ENCODE measurements around the gene EDDM13.

Gene EDDM13

DNA sequence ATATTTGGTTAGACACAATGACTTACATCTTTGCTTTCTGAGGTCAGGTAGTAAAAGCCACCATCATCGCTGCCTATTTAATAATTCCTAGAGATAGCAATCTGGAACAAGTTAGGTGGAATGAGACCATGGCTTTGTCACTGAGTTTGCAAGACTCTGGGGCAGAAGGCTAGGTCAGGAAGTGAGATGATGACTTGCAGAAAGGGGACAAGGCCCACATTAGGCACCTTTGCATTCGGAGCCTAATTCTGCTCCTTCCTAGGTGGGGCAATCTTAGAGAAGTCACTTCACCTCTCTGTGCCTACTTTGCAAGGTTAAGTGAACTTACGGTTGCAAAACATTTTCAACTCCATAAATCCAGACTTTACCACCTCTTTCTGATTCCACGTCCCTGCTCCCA, 10.3 kb downstream of the EDDM13 start:
- ChIA-PET POLR2A (no interaction called here), CTCF (no interaction called here)
- no peak for DNase-seq (ENCODE audit: extremely low spot score)
- TF ChIP-seq ZNF384 (IDR thresholded peaks at IDR 0.05), result no peak

DNA sequence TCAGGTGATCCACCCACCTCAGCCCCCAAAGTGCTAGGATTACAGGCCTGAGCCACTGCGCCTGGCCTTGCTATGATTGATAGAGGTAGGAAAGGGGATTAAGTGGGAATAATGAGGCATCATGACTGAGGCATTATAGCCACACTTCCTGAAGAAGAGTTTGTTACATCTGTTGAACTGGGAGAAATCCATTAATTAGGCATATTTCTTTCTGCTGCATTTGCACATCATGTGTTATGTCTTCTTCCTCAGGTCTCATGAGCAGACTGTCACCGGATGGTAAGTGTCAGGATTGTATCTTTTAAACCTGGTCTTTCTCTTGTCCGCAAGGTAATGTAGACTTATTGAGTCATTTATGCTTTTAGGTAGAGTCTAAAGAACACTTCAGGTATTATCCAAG, 12.2 kb downstream of the EDDM13 start:
- no peak for DNase-seq (ENCODE audit: extremely low spot score)
- POLR2A ChIA-PET, result no interaction called here
- CTCF ChIA-PET, result no interaction called here
- TF ChIP-seq LEF1 (IDR thresholded peaks at IDR 0.05; ENCODE audit: borderline replicate concordance), result no peak
- TF ChIP-seq ELF4 (IDR thresholded peaks at IDR 0.05), result no peak
- no peak for TF ChIP-seq BHLHE40 (IDR thresholded peaks at IDR 0.05; ENCODE audit: borderline replicate concordance)
- TF ChIP-seq HDGF (IDR thresholded peaks at IDR 0.05; ENCODE audit: borderline replicate concordance), result no peak
- TF ChIP-seq SP1 (IDR thresholded peaks at IDR 0.05), result no peak
- TF ChIP-seq TARDBP (IDR thresholded peaks at IDR 0.05), result no peak
- no peak for TF ChIP-seq L3MBTL2 (conservative IDR thresholded peaks at IDR 0.05)
- TF ChIP-seq SUZ12 (IDR thresholded peaks at IDR 0.05), result no peak

DNA sequence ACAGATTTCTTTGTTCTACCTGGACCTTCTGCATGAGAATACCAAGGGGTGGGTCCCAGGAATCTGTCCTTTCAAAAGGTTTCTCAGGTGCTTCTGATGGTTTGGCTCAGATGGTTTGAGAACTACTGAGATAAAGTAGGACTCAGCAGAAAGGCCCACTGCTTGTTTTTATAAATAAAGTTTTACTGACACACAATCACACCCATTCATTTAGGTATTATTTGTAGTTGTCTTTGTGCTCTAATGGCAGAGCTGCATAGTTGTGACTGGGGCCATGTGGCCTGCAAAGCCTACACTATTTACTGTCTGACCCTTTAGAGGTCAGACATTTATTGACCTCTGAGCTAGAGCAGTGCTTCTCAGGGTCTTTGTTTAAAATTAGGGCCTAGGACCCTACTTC, 17.6 kb downstream of the EDDM13 start:
- ChIA-PET CTCF (no interaction called here), POLR2A (no interaction called here)
- no peak for TF ChIP-seq SP1 (IDR thresholded peaks at IDR 0.05)
- TF ChIP-seq FOXA1 (IDR thresholded peaks at IDR 0.05), result no peak
- TF ChIP-seq NFRKB (IDR thresholded peaks at IDR 0.05), result no peak
- TF ChIP-seq, protein P1, sequence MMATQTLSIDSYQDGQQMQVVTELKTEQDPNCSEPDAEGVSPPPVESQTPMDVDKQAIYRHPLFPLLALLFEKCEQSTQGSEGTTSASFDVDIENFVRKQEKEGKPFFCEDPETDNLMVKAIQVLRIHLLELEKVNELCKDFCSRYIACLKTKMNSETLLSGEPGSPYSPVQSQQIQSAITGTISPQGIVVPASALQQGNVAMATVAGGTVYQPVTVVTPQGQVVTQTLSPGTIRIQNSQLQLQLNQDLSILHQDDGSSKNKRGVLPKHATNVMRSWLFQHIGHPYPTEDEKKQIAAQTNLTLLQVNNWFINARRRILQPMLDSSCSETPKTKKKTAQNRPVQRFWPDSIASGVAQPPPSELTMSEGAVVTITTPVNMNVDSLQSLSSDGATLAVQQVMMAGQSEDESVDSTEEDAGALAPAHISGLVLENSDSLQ (IDR thresholded peaks at IDR 0.05), result no peak
- no peak for TF ChIP-seq BHLHE40 (IDR thresholded peaks at IDR 0.05; ENCODE audit: borderline replicate concordance)
- no peak for TF ChIP-seq CTBP1 (IDR thresholded peaks at IDR 0.05; ENCODE audit: borderline replicate concordance)
- no peak for TF ChIP-seq L3MBTL2 (conservative IDR thresholded peaks at IDR 0.05)
- TF ChIP-seq ZNF384 (IDR thresholded peaks at IDR 0.05), result no peak
- no peak for TF ChIP-seq ARNT (IDR thresholded peaks at IDR 0.05)
- no peak for DNase-seq (ENCODE audit: extremely low spot score)

DNA sequence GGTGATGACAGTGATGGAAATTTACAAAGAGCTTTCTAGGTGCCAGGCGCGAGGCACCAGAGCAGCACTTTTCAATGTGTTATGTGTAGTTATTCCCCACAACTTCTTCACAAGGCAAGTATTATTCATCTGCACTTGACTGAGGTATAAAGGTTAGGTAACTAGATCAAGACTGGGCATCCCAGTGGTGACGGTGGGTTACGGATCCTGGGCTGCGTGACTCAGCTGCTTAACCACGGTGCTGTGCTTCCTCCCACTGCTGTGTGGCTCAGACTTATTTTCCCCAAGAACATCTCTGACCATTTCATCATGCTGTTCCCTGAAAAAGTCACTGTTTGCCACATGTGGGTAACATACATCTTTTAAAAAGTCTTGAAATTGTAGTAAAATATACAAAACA, 19.3 kb downstream of the EDDM13 start:
- ChIA-PET POLR2A (no interaction called here), CTCF (interaction anchor here (0.6 kb wide), 1 partner anchor 564 kb away, joined by 3 read pairs; no protein-coding TSS in a partner anchor)
- DNase-seq (ENCODE audit: extremely low spot score), result no peak
- TF ChIP-seq NFRKB (IDR thresholded peaks at IDR 0.05), result no peak
- no peak for TF ChIP-seq SP1 (IDR thresholded peaks at IDR 0.05)
- TF ChIP-seq LEF1 (IDR thresholded peaks at IDR 0.05; ENCODE audit: borderline replicate concordance), result no peak
- no peak for TF ChIP-seq ZNF384 (IDR thresholded peaks at IDR 0.05)
- no peak for TF ChIP-seq TARDBP (IDR thresholded peaks at IDR 0.05)
- no peak for TF ChIP-seq HDGF (IDR thresholded peaks at IDR 0.05; ENCODE audit: borderline replicate concordance)
- no peak for TF ChIP-seq FOXK2 (IDR thresholded peaks at IDR 0.05)
- no peak for TF ChIP-seq FOXM1 (IDR thresholded peaks at IDR 0.05; ENCODE audit: borderline replicate concordance)
- TF ChIP-seq L3MBTL2 (conservative IDR thresholded peaks at IDR 0.05), result no peak
- TF ChIP-seq CTBP1 (IDR thresholded peaks at IDR 0.05; ENCODE audit: borderline replicate concordance), result no peak

DNA sequence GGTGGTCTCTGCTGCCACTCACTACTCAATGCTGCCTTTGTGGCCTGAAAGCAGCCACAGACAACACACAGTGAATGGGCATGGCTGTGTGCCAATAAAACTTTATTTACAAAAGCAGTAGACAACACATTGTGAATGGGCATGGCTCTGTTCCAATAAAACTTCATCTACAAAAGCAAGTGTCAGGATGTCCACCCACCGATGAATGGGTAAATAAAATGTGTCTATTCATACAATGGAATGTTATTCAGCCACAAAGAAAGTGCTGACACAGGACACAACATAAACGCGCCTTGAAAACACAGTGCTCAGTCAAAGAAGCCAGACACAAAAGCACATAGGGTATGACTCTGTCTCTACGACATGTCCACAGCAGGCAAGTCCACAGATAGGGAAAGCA, 22.0 kb downstream of the EDDM13 start:
- no peak for TF ChIP-seq CTBP1 (IDR thresholded peaks at IDR 0.05; ENCODE audit: borderline replicate concordance)
- TF ChIP-seq, protein P1 (IDR thresholded peaks at IDR 0.05), result no peak
- no peak for TF ChIP-seq SUZ12 (IDR thresholded peaks at IDR 0.05)
- no peak for TF ChIP-seq TARDBP (IDR thresholded peaks at IDR 0.05)
- no peak for TF ChIP-seq L3MBTL2 (conservative IDR thresholded peaks at IDR 0.05)
- no peak for TF ChIP-seq FOXA1 (IDR thresholded peaks at IDR 0.05)
- no peak for TF ChIP-seq NFRKB (IDR thresholded peaks at IDR 0.05)
- no peak for TF ChIP-seq BHLHE40 (IDR thresholded peaks at IDR 0.05; ENCODE audit: borderline replicate concordance)
- TF ChIP-seq FOXK2 (IDR thresholded peaks at IDR 0.05), result no peak
- TF ChIP-seq ARNT (IDR thresholded peaks at IDR 0.05), result no peak
- no peak for TF ChIP-seq SP1 (IDR thresholded peaks at IDR 0.05)
- TF ChIP-seq HDGF (IDR thresholded peaks at IDR 0.05; ENCODE audit: borderline replicate concordance), result no peak
- TF ChIP-seq ZNF384 (IDR thresholded peaks at IDR 0.05), result no peak
- no peak for DNase-seq (ENCODE audit: extremely low spot score)
- ChIA-PET CTCF (no interaction called here), POLR2A (no interaction called here)

DNA sequence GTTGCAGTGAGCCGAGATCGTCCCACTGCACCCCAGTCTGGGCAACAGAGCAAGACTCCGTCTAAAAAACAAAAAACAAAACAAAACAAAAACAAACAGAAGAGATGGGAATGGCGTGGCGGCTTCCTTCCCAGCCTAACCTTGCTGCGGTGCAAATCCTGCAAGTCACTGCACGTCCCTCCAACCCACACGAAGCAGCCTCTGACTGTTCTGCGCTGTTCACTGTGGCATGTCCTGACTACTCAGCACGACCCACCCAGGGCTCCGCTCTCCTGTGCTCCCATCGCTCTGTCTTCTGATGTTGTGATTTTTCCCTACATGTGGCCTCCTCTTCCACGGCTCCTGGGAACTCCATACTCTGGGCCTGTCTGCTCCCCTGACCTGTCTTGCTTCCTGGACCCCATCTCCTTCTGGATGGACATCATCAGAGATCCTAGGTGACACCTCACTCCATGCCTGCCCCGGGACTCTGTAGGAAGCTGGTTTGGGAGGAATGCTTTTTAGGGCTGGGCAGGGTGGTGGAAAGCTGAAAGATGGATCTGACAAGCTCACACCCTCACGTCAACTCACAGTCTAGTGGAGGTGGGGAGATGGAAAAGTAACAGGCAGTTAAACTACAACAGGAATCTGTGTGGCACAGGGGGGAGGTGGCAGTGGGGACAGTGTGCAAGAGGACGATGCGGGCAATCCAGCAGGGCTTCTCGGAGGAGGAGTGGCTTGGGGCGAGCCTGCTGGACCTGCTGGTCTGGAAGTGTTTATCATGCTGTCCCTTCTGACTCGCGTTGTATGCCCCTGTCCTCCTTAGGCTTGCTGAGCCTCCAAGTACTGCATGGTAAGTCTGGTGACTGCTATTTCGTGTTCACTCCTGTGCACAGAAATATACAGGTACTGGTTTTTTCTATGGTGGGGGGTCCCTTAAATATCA, 23.2 kb downstream of the EDDM13 start:
- POLR2A ChIA-PET, result no interaction called here
- no peak for TF ChIP-seq L3MBTL2 (conservative IDR thresholded peaks at IDR 0.05)
- no peak for TF ChIP-seq TARDBP (IDR thresholded peaks at IDR 0.05)
- TF ChIP-seq SP1 (IDR thresholded peaks at IDR 0.05), result no peak
- TF ChIP-seq ZNF384 (IDR thresholded peaks at IDR 0.05), result no peak
- TF ChIP-seq HDGF (IDR thresholded peaks at IDR 0.05; ENCODE audit: borderline replicate concordance), result no peak
- no peak for TF ChIP-seq LEF1 (IDR thresholded peaks at IDR 0.05; ENCODE audit: borderline replicate concordance)
- no peak for TF ChIP-seq FOXA1 (IDR thresholded peaks at IDR 0.05)
- no peak for TF ChIP-seq ARNT (IDR thresholded peaks at IDR 0.05)
- no peak for TF ChIP-seq BHLHE40 (IDR thresholded peaks at IDR 0.05; ENCODE audit: borderline replicate concordance)
- TF ChIP-seq NFRKB (IDR thresholded peaks at IDR 0.05), result no peak
- no peak for TF ChIP-seq FOXM1 (IDR thresholded peaks at IDR 0.05; ENCODE audit: borderline replicate concordance)
- TF ChIP-seq, protein P1 (IDR thresholded peaks at IDR 0.05), result no peak
- no peak for DNase-seq (ENCODE audit: extremely low spot score)
- CTCF ChIA-PET, result no interaction called here

All from HEK293T (cell line).